ENCODE measurements around the gene CD300H.
A peak's percentile ranks its signal among the peaks of the same experiment; 100 is the strongest.

The CD300H gene

GRCh38 chr17:74606050-74606449 is 38.7 kb upstream of the CD300H start (continued):
- TF ChIP-seq PATZ1 (CRISPR knock-in tag; IDR thresholded peaks at IDR 0.05; ENCODE audit: borderline replicate concordance), result no peak
- no peak for TF ChIP-seq ZNF565 (CRISPR knock-in tag; conservative IDR thresholded peaks at IDR 0.05; ENCODE audit: low read depth)
- no peak for TF ChIP-seq ZFP30 (CRISPR knock-in tag; IDR thresholded peaks at IDR 0.05)
- no peak for TF ChIP-seq ESRRG (CRISPR knock-in tag; IDR thresholded peaks at IDR 0.05)
- no peak for TF ChIP-seq RARB (CRISPR knock-in tag; IDR thresholded peaks at IDR 0.05)
- no peak for TF ChIP-seq ISL1 (CRISPR knock-in tag; IDR thresholded peaks at IDR 0.05)

GRCh38 chr17:74605361-74605760 is 38.1 kb upstream of the CD300H start:
- TF ChIP-seq SNAI2 (CRISPR knock-in tag; IDR thresholded peaks at IDR 0.05) (no peak), ESRRG (CRISPR knock-in tag; IDR thresholded peaks at IDR 0.05) (no peak), ISL1 (CRISPR knock-in tag; IDR thresholded peaks at IDR 0.05) (peak; percentile 26; the same call in 1 of the 2 replicates)
- ATAC-seq, result no peak

- ATAC-seq, result no peak
- TF ChIP-seq TSHZ2 (CRISPR knock-in tag; IDR thresholded peaks at IDR 0.05) (no peak), ESRRG (CRISPR knock-in tag; IDR thresholded peaks at IDR 0.05) (no peak), ZFP3 (CRISPR knock-in tag; IDR thresholded peaks at IDR 0.05) (no peak), GLIS3 (CRISPR knock-in tag; IDR thresholded peaks at IDR 0.05) (no peak), CSRNP3 (CRISPR knock-in tag; IDR thresholded peaks at IDR 0.05) (no peak), ARNTL (CRISPR knock-in tag; IDR thresholded peaks at IDR 0.05; ENCODE audit: borderline replicate concordance, low read depth) (no peak), PPARA (CRISPR knock-in tag; IDR thresholded peaks at IDR 0.05; ENCODE audit: borderline replicate concordance) (no peak), CREB5 (CRISPR knock-in tag; IDR thresholded peaks at IDR 0.05; ENCODE audit: low read depth) (no peak), TCF4 (CRISPR knock-in tag; IDR thresholded peaks at IDR 0.05; ENCODE audit: borderline replicate concordance) (no peak), SNAI2 (CRISPR knock-in tag; IDR thresholded peaks at IDR 0.05) (no peak), ZNF8 (CRISPR knock-in tag; IDR thresholded peaks at IDR 0.05) (no peak), RARB (CRISPR knock-in tag; IDR thresholded peaks at IDR 0.05) (no peak), TOX (CRISPR knock-in tag; IDR thresholded peaks at IDR 0.05; ENCODE audit: borderline replicate concordance) (no peak), ISL1 (CRISPR knock-in tag; IDR thresholded peaks at IDR 0.05) (no peak), ZNF565 (CRISPR knock-in tag; conservative IDR thresholded peaks at IDR 0.05; ENCODE audit: low read depth) (no peak), ZFP30 (CRISPR knock-in tag; IDR thresholded peaks at IDR 0.05) (no peak), ZC3H10 (CRISPR knock-in tag; IDR thresholded peaks at IDR 0.05) (no peak), ZNF70 (CRISPR knock-in tag; IDR thresholded peaks at IDR 0.05) (no peak), PATZ1 (CRISPR knock-in tag; IDR thresholded peaks at IDR 0.05; ENCODE audit: borderline replicate concordance) (no peak)
Measured at GRCh38 chr17:74604761-74605160, 37.5 kb upstream of the CD300H start.

- no peak for ATAC-seq
- TF ChIP-seq POU6F1 (CRISPR knock-in tag; IDR thresholded peaks at IDR 0.05; ENCODE audit: borderline replicate concordance, low read depth) (no peak), CSRNP3 (CRISPR knock-in tag; IDR thresholded peaks at IDR 0.05) (no peak), ZNF8 (CRISPR knock-in tag; IDR thresholded peaks at IDR 0.05) (no peak), SNAI2 (CRISPR knock-in tag; IDR thresholded peaks at IDR 0.05) (no peak), RARB (CRISPR knock-in tag; IDR thresholded peaks at IDR 0.05) (no peak), ZNF70 (CRISPR knock-in tag; IDR thresholded peaks at IDR 0.05) (no peak), BACH2 (CRISPR knock-in tag; IDR thresholded peaks at IDR 0.05; ENCODE audit: borderline replicate concordance) (no peak), ZNF565 (CRISPR knock-in tag; conservative IDR thresholded peaks at IDR 0.05; ENCODE audit: low read depth) (no peak), ISL1 (CRISPR knock-in tag; IDR thresholded peaks at IDR 0.05) (no peak), ESRRG (CRISPR knock-in tag; IDR thresholded peaks at IDR 0.05) (no peak), PPARA (CRISPR knock-in tag; IDR thresholded peaks at IDR 0.05; ENCODE audit: borderline replicate concordance) (no peak)
Measured at GRCh38 chr17:74604200-74604599, 36.9 kb upstream of the CD300H start.
